Occipital lobe (tissue), 2 donors: ENCODE results near the gene PARN. TPM values are rescaled to one million over a fixed set of nuclear protein-coding genes. Genes with fewer than 3 reads are reported as not detected.
A peak's percentile ranks its signal among the peaks of the same experiment; 100 is the strongest.

Experiments
- DNase-seq: peaks from one replicate; lab custom pipeline; 2025; lab: John Stamatoyannopoulos, UW
- total RNA-seq: library from RNA; depleted of rRNA; stranded (reverse); fragments of >200 nt; gene quantifications from one replicate; pipeline ENCODE4 v1.2.3, GENCODE V29; 2014

PARN gene
- total RNA-seq, 1 donor from 2014 or later: 25.6 TPM

DNA sequence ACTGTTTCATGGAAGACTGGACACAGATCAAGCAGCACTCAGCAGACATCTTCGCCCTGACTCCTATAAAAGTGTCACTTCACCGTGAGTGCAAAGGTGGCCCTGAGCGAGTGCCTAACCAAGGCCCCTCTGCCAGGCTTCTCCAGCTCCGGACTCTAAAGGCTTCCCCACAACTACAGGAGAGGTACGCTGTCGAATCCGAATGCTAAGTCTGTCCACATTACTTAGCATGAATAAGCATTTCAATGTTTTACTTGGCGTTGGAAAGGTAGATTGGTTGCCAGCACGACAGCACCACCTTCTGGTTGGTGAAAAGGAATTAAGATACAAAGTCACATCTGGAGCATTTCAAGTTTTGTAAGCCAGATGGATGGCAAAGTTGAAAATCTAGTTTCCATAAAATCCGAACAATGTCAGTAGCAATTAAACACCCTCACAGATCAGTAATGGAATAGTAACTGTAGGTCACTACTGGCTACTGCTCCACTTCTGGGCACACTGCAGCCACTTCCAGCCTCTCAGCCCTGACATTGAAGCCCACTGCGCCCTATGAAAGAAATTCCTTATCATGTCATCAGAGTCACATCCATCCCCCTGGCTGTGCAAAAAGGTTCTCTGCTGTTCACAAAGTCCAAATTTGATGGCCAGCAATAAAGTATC lies 100.9 kb downstream of the PARN start:
- peak; percentile 31 for DNase-seq

DNA sequence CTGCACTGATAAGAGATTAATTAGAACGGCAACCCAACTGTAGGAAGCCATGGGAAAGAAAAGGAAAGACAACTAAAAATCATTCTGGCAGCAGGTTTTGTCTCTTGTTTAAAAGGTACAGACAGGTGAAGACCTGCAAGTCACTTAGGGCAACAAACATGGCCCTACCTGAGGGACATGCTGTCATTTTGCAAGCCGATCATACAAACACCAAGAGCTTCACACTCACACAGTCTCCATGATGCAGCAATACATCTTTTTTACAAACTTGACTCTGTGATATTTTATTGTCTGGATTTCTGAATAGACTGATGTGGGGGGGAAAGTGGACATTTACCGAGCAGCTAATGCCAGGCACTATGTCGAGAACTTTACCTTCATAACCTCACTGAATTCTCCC lies 101.8 kb downstream of the PARN start:
- DNase-seq: no peak

DNA sequence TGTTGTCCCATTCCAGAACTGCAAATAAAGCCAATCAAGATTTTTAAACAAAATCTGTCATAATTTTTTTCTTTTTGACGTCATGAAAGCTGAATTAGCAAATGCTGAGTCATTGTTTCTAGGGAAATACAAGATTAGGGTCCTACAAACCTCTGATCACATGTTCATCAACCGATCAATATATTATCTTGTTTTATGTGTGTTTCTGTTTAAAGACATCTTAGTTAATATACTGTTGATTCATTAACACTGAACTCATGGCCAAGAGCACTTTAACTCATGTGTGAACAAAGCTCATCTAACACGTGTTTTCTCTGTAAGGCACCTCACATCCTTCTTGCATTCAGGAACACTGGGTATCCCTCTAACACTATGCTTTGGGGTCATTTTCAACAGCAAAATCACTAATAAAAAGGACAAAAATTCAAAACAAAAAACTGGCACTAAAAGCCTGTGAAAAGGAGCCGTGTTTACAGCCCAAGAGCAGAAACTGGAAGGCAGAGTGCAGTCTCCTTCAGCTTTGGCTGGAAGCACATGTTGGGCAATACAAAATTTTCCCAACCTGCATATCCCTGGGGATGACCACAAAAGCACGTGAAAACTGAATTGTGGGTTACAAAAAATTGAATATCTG lies 102.5 kb downstream of the PARN start:
- DNase-seq: no peak

DNA sequence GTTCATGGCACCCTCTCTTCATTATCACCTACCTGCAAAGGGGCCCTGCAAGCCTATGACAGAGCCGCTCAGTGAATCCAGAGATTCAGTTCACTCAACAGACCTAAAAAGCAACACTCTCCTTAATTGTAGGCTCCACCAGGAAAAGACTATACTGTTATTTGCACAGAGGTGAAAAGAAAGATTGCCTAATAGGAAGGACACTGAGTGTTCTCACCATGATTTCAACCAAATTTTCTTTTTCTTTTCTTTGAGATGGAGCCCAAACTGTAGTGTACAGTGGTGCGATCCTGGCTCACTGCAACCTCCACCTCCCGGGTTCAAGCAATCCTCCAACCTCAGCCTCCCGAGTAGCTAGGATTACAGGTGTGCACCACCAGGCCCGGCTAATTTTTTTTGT lies 104.5 kb downstream of the PARN start:
- DNase-seq: no peak

DNA sequence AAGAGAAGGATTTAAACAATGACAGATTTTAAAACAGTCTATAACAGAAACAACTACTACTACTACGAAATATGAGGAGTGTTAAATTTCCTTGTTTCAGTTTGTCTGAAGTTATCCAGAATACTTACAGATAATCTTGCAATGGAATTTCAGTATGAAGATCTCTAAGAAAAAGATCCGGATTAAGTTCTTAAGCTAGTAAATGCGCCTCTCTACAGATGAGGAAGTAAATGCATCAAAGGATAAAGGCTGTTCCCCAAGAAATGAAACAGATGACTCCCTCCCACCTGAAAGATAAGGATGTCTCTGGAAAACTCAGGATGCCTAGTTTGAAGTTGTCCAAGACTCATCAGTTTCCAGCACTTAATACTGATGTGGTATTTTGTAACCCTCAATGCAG lies 105.1 kb downstream of the PARN start:
- DNase-seq: no peak

DNA sequence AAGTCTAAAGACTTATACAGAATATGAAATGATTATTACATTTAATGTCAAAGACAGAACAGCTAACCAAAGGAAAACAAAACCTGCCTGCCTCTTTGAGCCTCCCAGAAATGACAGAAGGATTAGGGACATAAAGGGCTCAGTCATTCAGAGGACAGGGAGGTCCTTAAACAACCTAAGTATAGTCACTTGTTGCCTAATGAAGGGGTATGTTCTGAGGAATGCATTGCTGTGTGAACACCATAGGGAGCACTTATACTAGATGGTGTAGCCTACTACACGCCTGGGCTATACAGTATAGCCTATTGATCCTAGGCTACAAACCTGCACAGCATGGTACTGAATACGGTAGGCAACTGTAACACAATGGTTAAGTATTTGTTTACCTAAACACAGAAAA lies 106.4 kb downstream of the PARN start:
- no peak for DNase-seq

DNA sequence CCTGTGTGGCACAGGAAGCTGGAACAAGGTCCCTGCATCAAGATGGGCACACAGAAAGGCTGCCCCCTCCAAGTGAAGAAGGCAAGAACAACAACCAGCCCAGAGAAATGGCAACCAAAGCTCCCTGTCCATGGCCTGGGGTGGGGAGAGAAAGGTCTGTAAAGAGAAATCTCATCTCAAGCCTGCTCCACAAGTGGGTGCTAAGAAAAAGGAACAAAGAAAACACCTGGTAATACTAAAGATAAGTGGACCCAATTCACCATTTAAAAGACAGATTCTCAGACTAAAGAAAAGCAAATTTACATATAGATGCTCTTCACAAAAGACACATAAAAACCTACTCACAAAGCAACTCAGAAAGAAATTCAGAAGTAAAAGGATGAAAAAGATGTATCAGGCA lies 107.4 kb downstream of the PARN start:
- DNase-seq: no peak

DNA sequence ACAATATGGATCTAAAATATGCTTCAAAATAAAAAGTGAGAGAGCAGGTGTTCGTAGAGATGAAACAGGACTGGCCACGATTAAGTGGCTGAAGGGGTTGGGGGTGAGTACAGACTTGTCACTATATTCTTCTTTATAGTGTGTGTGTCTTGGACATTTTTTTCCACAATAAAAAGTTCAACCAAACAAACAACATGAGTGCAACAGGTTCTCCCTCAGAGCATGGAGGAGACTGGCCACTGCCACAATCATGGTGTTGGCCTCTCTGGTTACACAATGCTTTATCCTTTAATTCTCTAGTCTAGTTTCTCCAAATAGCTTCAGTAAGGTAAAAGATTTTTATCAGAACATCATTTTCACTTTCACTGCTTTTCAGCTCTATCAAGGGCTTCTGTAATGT lies 109.3 kb downstream of the PARN start:
- DNase-seq: no peak

DNA sequence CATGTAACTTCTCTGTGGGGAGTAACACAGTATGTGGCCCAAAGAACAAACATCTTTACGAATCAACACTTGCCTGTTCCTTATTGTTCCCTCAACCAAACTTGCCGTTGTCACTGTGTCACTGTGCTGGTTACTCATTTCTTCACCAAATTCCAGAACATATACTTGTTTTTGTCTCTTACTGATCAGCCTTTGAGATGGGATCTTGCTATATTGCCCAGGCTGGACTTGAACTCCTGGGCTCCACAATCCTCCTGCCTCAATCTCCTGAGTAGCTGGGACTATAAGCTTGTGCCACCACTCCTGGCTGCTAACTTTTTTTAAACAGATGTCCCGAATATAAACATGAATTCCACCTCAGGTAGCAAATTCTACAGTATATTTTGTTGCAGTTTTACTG lies 115.1 kb downstream of the PARN start:
- no peak for DNase-seq

DNA sequence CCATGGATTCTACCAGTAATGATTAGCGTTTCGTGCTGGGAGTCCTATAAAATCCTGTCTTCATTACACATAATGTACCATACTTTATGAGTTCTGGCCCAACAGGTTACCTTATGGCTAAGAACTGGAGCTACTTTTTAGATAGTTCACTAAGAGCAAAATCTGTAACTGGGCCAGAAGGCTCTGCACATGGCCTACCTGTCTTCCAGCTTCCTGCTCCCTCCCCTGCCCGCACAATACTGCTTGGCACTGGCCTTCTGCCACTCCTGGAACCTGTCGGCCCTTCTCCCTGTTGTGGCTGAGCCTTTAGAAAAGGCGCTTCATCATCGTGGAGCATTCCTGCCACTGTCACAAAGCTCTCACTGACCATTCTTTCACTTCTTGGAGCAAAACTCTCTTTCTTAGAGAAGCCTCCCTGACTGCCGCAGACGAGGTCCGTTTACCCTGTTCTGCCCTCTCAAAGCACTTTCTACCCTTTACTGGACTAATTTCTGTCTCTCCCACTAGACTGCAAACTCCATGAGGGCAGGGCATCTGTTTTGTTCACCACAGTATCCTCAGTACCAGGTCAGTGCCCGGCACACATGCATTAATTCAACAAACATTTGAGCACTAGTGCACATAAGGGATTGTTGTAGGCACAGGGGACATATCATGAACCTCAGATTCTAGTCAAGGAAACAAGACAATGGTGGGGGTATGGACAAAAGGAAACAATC lies 116.5 kb downstream of the PARN start:
- no peak for DNase-seq

DNA sequence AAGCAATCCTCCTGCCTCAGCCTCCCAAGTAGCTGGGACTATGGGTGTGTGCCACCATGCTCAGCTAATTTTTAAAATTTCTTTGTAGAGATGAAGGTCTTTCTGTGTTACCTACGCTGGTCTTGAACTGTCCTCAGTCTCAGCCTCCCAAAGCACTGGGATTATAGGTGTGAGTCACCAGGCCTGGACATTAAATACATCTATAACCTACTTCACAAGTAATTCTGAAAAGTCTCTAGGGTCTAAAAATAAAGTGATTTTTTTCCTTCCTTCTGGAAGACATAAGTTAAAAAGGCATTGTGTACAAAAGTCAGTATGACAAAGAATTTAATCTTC lies 118.3 kb downstream of the PARN start:
- no peak for DNase-seq

DNA sequence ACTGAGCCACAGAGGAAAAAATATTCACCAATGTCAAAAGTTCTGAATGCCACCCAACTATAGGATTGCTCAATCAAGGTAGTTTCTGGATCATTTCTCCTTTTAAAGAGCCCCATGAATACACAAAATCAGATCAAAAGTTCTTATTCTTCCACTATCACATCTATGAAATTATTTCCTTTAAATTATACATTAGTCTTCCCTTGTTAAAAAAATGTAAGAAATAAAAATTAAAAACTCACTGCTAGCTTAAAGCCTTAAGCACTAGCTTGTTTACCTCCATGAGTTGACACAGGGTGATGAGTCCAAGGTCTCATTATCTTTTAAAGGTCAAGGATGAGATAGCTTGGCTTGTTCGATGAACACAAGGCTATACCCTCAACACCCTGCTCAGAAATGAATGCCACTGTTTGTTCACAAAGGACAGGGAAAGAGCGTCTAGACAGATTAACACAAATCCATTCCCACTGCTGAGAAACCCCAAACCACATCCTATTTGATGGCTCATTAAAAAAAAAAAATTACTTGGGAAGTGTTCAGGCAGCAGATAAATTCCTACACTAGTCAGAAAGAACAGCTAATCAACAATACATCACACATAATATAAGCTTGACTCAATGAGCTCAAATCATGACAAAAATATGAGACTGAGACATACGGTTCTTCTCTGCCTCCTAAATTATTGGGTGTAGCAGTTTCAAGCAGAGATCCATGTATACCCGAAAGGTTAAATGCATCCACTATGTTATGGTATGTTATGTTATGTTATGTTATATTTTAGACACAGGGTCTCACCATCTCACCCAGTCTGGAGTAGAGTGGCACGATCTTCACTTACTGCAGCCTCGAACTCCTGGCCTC lies 118.9 kb downstream of the PARN start:
- DNase-seq: no peak

DNA sequence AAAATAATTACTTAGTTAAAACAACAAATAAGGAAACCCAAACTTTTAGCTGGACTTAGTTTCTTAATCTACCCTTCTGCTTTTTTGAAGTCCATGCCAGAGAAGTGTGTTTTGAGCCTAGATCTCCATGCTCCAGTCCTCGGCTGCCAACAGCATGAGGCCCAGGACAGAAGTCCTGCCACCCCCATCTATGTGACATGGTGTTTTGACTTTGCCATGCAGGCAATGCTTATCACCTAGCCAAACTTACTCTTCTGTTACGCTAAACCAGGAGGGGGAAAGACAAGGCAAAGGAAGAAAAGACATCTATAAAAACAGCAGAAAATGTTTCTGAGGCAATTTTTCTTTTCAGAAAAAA lies 119.5 kb downstream of the PARN start:
- DNase-seq: no peak

DNA sequence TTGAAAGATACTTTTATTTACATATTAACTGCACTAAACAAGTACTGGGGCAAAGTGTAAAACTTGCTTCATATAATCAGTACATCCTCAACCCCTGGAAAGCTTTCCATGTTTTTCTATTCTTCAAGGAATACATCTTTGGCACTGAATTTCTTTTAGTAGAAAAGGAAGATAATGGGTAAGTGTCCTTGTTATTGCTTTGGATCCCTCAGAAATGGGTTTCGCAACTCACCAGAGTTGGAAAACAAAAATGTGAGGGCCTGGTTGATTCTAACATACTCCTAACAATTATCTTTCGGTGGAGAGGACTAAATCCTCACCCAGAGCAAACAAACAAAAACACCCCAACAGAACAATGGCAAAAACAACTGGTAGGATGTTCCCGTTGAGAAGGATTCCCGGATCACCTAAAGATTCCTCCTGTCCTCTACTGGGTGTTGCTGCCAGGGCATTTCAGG lies 120.4 kb downstream of the PARN start:
- DNase-seq: no peak

DNA sequence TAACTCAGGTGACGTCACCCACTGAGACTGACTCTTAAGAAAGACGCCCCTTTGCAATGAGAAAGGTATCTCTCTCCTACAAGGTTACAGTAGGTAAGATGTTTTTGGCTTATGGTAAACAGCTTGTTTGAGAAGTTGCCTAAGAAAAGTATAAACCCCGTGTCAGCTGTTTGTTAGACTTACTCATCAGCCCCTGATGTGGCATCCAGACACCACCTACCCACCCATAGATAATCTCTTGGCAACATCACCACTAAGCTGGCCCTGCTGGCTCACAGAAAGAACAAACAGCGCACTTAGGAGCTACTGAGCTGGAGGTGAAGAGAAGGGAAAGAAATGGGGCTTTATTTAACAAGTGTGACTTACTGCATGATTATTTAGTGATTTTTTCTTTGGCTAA lies 121.0 kb downstream of the PARN start:
- DNase-seq: no peak

DNA sequence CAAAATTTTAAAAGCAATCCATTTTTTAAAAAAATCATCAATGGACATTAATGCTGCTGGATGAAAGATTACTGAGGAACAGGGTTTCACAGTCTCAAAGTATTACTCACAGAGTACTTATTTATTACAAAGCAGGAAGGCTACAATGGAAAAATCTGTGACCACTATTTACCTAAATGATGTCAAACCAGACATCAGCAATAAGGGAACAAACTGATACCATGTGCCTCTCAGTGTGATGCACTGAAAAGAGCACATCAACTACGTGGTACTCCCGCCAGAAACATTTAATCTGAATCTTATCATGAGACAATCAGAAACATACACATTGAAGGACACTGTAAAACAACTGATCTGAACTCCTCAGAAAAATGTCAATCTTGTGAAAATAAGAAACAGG lies 124.2 kb downstream of the PARN start:
- DNase-seq: no peak

DNA sequence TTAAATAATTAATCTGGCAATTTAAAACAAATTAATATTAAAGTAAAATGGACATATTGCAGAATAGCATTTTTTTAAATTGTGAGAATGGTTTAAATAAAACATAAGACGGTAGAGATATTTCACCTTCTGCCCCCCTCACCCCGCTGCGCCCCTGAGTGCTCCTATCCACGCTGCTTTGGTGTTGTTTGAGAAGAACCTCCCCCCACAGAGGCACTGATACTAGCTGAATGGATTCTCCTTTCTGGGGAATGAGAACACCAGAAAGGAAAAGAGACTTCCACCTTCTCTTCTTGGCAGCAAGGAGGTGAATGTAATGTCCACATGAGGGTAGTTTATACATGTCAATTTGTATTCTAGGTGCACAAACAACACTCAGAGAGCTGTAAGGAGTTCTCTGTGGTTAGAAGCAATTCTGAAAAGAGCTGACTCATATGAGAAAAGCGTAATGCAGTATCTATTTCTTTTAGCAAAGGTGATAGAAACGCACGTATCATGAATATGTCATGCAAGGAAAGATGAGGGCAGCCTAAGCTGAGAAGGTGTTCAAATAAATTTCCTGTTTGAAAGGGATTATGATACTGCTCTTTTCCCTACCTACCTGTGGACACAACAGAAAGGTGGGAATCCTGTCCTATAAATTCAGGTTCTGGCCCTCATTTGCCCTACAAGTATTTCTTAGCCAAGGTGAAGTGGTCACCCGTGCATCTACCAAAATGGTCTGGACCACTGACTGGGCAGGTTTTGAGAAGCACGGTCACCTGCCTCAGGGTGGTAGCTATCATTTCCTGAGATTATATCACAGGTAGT lies 126.9 kb downstream of the PARN start:
- DNase-seq: no peak

DNA sequence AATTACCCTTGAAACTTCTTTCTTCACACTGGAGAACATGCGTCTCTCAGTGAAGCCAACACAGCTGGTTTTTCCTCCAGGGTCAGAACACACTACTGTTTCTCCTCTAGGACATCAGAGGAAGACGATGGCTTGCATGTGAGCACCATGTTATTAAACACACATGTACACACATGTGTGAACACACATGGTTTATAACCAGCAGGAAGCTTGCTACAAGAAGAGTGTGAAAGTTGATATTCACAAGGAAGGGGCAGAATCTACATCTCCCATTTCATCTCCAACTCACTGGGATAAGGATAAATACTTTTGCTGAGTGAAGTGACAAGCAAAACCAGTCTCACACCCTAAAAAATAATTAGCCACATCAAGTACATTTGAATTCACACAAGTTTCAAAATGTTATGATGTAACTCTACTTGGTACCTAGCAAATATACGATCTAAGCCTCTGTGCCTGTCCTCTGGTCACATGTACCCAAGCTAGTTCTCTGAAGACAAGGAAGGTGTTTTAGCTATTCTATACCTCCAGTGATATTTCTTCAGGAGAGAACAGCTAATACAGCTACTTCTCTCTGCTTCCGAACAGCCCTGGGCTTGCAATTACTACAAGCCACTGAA lies 127.7 kb downstream of the PARN start:
- DNase-seq: no peak

DNA sequence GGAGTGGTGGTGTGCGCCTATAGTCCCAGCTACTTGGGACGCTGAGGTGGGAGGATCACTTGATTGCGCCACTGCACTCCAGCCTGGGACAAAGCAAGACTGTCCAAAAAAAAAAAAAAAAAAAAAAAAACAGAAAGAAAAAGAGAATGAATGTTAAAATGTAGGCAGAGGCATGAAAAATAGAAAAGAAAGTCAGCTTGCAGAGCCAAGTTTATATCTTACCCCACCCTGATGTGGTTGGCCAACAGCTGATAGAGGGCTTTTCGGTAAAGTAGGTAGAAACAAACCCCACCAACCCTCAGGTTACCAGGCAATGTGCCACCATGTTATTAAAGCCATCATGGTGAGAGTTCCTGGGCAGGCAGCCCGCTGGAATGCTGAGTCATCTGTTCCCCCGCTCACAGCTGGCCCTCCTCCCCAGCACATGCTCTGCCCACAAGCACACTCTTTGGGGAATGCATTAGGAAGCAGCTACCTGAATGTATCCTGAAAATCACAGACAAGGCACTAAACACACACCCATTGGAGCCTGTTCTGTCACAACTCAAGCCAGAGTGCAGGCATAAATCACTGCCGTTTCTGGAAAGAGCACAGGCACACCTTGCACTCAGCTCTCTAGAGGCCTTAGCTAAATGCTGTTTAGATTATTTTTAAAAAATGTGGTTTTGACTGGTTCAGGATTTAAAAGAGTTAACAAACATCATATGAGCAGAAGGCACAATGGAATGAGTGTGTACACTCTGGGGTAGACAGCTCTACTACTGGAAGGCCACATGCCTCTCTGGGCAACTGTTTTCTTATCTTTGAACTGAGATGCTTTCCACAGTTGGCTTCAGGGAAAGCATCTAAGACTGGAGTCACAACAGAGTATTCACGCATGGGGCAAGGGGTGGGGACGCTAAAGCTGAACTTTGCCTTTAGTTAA lies 128.5 kb downstream of the PARN start:
- DNase-seq: peak; percentile 78

DNA sequence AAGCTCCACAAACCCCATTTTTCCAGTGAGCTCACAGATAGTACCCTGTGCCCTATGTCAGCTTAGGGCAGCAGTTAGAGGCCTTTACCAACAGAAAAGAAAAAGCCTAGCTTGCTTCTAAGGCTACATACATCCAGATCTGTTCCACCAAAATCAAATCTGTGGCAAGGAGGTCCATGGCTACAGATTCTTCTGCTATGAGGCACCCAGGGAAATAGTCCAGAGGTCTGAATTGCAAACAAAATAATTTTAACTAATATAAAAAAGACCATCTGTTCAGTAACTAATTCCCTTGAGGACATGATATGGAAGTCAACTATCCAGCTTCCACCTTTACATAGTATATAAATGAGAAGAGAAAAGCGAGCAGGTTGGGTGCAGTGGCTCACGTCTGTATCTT lies 129.3 kb downstream of the PARN start:
- DNase-seq: no peak
